Amniotic stem cell (primary cell): ENCODE data around the gene COMMD3.
A peak's percentile ranks its signal among the peaks of the same experiment; 100 is the strongest.

Source experiments
- DNase-seq: peaks from one replicate; lab custom pipeline; 2025; lab: John Stamatoyannopoulos, UW

The COMMD3 gene

GRCh38 chr10:22319980-22320558, 3.9 kb downstream of the COMMD3 start:
- DNase-seq, result no peak

DNA sequence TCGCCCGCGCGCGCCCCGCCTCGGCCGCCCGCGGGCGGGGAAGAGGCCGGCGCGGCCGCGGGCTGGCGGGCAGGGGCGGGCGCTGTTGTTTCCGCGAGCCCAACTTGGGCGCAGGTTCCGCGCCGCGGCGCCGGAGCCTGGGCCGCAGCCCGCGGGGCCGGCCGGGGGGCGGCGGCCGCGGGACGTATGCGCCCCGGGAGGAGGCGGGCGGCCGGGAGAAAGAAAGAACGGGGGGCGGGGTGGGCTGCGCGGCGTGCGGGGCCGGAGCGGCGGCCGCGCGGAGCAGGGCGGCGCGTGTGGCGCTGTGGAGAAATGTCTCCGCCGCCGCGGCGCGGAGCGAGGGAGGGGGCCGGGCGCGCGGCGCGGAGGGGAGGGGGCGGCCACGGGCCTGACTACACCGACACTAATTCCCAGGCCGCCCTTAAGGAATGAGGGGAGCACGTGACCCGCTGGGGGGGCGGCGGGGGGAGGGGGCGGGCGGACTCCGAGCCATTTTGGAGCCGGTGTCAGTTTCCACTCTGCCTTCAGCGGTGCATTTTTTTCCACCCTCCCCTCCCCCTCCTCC, 4.5 kb downstream of the COMMD3 start, which contains the start of gene BMI1:
Gene BMI1 (plus strand): TSS at position 509 of the 565 bp plus-strand sequence. CDS start 5,351 bp downstream, outside the sequence.
- DNase-seq, result peak; percentile 58

GRCh38 chr10:22321156-22321923, 5.2 kb downstream of the COMMD3 start:
- DNase-seq, result peak; percentile 12

- no peak for DNase-seq
These were observed 5.9 kb downstream of the COMMD3 start for GRCh38 chr10:22321924-22322640.

GRCh38 chr10:22322641-22323160, 6.5 kb downstream of the COMMD3 start:
- DNase-seq, result no peak

DNA sequence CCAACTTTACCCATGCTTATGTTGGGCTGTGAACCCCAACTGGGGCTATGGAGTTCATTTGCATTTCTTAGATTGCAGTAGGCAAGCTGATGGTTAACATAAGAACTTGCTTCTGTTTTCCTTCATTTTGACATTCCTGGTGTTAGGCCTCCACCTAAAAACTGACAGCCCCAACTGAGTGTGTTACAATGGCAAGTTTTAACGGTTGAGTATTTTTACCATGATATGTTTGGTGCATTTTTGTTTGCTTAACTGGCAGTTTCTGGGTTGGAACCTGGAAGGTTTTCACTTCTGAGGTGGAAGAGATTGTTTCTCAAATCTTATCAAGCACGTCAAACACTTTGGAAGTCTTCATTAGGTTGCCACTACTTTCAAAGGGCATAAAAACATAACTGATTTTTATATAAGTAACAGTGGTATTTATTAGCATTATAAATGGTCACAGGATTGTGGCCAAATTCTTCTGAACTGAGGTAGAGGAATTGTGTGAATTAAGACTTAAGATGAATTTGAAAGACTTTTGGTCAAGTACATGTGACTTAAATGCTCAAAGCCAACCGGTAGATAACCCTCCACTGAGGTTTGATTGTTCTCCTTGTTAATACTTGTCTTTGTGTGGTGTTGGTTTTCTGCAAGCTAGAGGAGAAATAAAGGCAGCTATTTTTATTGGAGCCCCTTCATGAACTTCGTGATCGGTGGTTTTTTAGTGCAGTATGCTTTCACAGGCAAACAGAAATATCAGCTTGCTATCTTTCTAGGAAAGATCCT, 7.5 kb downstream of the COMMD3 start:
- DNase-seq, result no peak

DNA sequence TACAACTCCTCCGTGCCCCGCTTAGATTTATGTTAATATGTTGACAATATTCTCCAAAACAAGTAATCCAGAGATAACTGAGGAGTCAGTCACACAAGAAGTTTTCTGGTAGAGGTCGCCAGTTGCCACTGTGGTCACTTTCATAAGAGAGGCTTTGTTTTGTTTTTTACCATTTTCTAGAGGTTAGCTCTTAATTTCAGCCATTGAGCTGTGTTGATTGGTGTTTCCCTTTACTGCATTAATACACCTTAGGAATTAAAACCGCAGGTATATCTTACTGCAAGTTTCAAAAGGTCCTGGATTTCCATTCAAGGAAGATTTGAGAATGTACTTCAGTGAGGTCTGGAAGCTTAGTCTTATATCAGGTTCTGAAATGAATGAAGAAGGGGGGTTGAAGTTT, 8.2 kb downstream of the COMMD3 start:
- no peak for DNase-seq

DNA sequence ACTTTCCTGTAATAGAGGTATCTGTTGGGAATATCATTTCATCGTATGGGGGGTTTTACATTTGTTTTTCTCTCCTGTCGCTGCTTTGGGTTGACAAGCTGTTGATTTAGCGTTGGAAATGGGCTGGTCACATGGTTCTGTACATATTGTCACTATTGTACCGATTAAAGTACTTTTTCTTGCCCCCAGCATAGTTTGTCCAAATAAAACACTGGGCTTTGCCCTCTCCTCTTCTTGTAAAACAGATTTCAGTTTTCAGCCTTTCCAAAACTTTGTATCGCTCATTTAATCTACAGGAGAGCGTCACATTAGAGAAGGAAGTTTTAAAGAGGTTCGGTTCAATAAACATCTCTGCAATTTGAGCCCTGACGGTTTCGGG, 8.7 kb downstream of the COMMD3 start:
- no peak for DNase-seq

DNA sequence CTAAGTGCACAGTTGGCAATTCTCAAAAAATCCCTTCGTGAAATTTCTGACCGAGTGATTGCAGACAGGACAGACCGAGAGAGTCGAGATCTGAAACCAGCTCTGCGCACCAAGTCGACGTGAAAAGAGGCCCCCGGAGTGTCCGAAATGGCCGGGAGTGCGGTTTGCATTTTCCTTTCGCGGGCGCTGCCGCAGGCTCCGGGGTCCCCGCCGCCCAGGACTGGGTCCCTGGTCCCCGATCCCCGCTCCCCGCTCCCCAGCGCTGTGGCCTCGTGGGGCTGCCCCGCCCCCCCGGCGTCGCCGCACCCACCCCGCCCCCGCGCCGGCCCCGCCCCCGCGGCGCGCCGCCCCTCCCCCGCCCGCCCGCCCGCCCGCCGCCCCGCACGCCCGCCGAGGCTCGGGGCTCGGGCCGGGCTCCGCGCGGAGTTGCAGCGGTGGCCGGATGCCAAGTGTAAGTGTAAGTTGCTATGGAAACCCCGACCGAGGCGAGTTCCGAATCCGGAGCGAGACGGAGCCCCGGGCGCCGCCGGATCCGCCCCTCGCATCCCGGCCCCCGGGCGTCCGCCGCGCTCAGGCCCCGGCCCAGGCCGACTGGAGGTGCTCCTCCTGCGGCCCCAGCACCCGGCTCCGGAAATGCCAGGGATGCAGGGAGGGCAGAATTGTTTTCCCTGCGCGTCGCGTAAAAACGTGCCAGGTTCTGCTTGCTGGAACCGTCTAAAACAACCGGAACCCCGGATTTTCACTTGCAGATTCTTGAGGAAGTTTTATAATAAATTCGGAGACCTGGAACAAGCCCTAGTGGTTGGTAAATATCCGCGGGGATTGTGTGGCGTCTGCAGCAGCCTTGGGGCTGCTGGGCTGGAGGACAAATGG, 9.3 kb downstream of the COMMD3 start:
- peak; percentile 29 for DNase-seq

GRCh38 chr10:22326145-22326702, 10.0 kb downstream of the COMMD3 start:
- DNase-seq, result no peak

- DNase-seq, result no peak
These were observed 13.0 kb downstream of the COMMD3 start for GRCh38 chr10:22329150-22329549.

- DNase-seq, result no peak
These were observed 16.0 kb downstream of the COMMD3 start for GRCh38 chr10:22332116-22332692.

DNA sequence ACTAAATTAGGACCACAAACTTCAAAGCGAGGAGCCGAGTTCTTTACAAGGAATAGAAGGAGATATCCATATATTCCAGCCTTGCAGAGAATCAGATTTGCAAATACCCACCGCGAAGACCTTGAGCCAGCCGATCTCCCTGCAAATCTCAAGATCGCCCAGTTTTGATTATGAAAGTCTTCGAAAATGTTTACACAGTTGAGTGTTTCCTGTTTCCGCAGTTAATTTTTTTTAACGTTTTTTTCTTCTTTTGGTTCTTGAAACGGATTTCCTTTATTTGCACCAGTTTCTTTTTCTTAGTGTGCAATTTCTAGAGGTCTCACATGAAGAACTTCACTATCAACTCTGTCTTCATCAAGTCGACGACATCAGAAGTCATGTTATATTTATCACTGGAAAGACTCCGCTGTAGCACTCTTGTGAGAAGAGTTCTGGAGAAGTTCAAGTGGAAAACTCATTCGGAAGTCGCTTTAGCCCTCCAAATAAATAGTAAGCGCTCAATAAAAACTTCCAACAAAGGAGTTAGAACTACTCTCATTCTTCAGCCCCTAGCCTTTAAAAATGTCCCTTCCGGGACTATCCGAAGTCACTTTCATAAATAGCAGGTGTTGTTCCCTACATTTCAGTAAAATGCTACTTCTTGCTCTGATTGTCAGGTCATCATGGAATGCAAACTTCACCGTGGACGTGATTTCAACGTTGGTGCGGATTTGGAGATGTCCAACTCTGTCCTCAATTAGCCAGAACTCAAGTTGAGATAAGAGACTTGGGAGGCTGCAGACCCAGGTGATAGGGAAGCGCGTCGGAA, 17.2 kb downstream of the COMMD3 start:
- no peak for DNase-seq

- no peak for DNase-seq
These were observed 17.7 kb downstream of the COMMD3 start for GRCh38 chr10:22333975-22334282.

DNA sequence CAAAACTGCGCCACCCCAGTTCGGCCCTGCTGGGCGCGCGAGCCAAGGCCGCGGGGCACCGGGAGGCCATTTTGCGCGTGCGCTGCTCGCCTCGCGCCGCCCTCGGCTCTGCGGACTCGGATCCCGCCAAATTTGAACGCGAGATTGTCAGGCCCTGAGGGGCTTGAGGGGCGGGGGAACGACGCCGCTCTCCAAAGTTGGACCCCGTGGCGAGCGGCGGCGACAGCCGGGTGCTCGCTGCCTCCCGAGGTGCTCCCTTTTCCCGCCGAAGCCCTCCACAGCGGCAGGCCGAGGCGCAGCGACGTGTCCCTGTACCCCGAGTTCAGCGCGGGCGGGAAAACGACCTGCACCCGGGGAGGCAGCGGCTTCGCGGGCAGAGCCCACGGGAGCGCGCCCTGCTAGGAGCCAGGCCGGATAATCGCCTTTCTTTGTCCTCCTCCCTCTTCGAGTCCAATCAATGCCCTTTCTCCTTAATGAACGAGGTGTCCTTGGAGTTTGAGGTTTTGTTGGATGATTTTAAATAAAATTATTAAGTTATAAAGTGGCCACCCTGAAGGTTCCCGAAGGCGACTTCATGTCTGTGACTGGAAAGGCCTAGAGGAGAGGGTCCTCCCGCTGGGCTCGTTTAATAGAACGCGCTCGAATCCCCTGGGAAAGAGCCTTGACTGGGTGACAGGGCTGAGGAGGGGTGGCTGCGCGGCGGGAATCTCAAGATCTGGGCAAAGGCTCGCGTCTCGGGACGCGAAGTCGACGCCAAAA, 18.4 kb downstream of the COMMD3 start:
- DNase-seq, result no peak

- no peak for DNase-seq
These were observed 19.2 kb downstream of the COMMD3 start for GRCh38 chr10:22335173-22335933.

DNA sequence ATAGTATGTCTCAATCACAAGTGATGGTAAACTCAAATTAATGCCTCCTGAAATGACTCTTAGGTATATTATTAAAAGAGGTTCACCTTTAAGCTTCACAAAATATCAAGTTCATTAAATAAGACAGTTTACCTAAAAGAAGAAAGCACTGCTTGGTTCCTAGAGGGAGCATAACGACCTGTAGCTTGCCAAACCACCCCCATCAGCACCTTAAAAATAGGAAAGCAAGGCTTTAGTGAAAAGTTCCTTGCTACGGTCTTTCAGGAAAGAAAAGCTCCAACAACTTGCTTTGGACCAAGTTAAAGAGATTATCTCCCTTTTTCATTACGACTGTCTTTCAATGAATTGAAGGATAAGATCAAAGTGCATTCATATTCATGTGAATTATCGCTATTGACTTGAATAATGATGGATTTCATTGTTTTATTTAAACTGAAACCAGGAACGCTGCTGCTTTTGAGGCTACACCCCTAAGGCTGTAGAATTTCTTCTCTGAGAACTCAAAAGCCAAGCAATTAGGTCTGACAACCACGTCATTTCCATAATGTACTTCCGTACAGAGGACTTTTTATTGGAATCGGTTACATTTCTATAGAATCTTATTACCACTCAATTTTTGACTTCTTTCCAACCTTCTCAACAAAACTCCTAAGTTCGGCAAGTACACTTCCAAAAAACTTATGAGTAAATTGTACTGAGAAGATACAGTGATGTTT, 22.2 kb downstream of the COMMD3 start:
- DNase-seq, result no peak
